ENCODE measurements around the gene EFNB1. TPM values are rescaled to one million over a fixed set of nuclear protein-coding genes. Genes with fewer than 3 reads are reported as not detected.
A peak's percentile ranks its signal among the peaks of the same experiment; 100 is the strongest.

Gene EFNB1
- polyA plus RNA-seq, 3 donors, result 4.7 to 6.6 (median 5.4) TPM

DNA sequence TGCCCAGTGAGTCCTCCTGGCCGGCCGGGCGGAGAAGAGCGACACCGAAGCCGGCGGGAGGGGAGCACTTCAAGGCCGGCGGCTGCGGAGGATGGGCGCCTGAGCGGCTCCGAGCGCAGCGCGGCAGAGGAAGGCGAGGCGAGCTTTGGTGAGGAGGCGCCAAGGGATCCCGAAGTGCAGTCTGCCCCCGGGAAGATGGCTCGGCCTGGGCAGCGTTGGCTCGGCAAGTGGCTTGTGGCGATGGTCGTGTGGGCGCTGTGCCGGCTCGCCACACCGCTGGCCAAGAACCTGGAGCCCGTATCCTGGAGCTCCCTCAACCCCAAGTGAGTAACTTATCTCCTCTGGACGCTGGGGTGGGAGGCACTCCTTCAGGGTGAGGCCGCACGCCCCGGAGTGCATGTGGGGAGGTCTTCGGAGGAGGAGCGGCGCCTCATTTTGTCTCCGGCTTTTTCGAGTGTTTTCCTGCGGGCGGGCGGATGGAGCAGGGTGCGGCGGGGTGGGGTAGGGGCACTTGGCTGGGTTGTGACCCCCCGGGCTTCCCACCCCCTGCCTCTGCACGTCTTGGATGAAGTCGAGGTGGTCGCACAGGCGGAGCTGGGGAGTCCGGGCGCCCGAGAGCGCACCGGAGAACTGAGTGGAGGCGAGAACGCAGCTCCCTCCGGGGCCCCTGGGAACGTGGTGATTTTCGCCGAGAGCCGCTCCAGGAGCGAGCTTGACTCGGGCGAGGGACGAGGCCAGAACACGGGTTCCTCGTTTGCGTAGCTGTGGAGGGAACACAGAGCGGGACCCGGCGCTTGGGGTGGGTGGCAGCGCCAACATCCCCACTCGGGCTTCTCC is 979 bp downstream of the EFNB1 start:
- Histone ChIP-seq H3K4me3 (replicated peaks in 1 of 3; ENCODE audit: low read depth in 2 of 3, low read length in 3 of 3) (peak overlapping the region; percentile 57 to 84 (median 81)), H3K9ac (ENCODE audit: insufficient read depth, low read length, poor library complexity, severe bottlenecking) (peak overlapping the region; percentile 59)
- peaks cover 0 to 11% (median 0%) of the 10 kb centered on the region in 7 donors for H3K9me3 Mint-ChIP-seq

More for the DNA sequence above, 979 bp downstream of the EFNB1 start:
- Histone ChIP-seq H3K27me3 (ENCODE audit: control insufficient read depth in 2 of 2, insufficient read depth in 2 of 2, low read length in 2 of 2) (peaks cover 0 to 23% of the 10 kb centered on the region in 2 donors), H3K27ac (ENCODE audit: low read depth in 1 of 2, low read length in 2 of 2) (no peak overlapping the region), H3K36me3 (replicated peaks in 1 of 2; ENCODE audit: control insufficient read depth in 1 of 2, insufficient read depth in 2 of 2, low read length in 2 of 2) (no peaks in the 10 kb centered on the region), H3K4me2 (replicated peaks; ENCODE audit: extremely low read depth, low read length, poor library complexity, severe bottlenecking) (peak overlapping the region; percentile 85), H3K4me1 (ENCODE audit: control insufficient read depth in 1 of 2, insufficient read depth in 2 of 2, low read length in 2 of 2) (peaks cover 23 to 47% of the 10 kb centered on the region in 2 donors), H3K9me3 (replicated peaks in 1 of 2; ENCODE audit: control insufficient read depth in 1 of 2, insufficient read depth in 1 of 2, low read length in 2 of 2) (no peaks in the 10 kb centered on the region), H2AFZ (ENCODE audit: insufficient read depth, low read depth, low read length, poor library complexity, severe bottlenecking) (peak overlapping the region; percentile 77), H3K79me2 (ENCODE audit: insufficient read depth, low read length) (no peaks in the 10 kb centered on the region), H4K20me1 (ENCODE audit: insufficient read depth, low read length) (peaks cover 39% of the 10 kb centered on the region)
- intact Hi-C loops (cut with micrococcal nuclease), result loop anchor here (2.0 to 10.0 kb wide), 4 partner anchors 393 to 458 kb away; no protein-coding TSS in a partner anchor
- Mint-ChIP-seq H3K36me3 (no peaks in the 10 kb centered on the region), H3K4me1 (peaks cover 37% of the 10 kb centered on the region), H3K27me3 (ENCODE audit: low read depth in 3 of 3) (peaks cover 21 to 35% (median 27%) of the 10 kb centered on the region in 3 donors), H3K4me3 (peak overlapping the region; percentile 84 to 89), H3K27ac (peak overlapping the region in 1 of 7 donors; percentile 55)
- DNase-seq, result peak in 1 of 3 donors; percentile 5
- TF ChIP-seq, protein P1, sequence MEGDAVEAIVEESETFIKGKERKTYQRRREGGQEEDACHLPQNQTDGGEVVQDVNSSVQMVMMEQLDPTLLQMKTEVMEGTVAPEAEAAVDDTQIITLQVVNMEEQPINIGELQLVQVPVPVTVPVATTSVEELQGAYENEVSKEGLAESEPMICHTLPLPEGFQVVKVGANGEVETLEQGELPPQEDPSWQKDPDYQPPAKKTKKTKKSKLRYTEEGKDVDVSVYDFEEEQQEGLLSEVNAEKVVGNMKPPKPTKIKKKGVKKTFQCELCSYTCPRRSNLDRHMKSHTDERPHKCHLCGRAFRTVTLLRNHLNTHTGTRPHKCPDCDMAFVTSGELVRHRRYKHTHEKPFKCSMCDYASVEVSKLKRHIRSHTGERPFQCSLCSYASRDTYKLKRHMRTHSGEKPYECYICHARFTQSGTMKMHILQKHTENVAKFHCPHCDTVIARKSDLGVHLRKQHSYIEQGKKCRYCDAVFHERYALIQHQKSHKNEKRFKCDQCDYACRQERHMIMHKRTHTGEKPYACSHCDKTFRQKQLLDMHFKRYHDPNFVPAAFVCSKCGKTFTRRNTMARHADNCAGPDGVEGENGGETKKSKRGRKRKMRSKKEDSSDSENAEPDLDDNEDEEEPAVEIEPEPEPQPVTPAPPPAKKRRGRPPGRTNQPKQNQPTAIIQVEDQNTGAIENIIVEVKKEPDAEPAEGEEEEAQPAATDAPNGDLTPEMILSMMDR (IDR thresholded peaks at IDR 0.05), result no peak
- 0% methylated on average over 28 of the region's 74 CpGs for WGBS (ENCODE audit: insufficient coverage)

Data from CD14-positive monocyte (primary cell).